ENCODE data around the gene MRPL52.
"Not testable (repeated sequence)": the region's sequence is repeated elsewhere in the genome, so short reads cannot be mapped to it uniquely, and the experiment has no call there.

The MRPL52 gene

DNA sequence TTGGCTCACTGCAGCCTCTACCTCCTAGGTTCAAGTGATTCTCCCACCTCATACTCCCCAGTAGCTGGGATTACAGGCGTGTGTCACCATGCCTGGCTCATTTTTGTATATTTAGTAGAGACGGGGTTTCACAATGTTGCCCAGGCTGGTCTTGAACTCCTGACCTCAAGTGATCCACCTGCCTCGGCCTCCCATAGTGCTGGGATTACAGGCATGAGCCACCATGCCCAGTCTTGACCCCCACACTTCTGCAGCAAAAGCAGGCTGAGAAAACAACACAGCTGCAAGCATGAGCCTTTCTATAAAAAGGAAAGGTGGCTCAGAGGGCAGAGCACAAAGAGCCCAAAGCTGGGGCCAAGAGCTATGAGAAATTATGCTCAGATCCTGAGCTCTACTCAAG is 30.7 kb downstream of the MRPL52 start:
- not testable (repeated sequence) for DNase-seq

DNA sequence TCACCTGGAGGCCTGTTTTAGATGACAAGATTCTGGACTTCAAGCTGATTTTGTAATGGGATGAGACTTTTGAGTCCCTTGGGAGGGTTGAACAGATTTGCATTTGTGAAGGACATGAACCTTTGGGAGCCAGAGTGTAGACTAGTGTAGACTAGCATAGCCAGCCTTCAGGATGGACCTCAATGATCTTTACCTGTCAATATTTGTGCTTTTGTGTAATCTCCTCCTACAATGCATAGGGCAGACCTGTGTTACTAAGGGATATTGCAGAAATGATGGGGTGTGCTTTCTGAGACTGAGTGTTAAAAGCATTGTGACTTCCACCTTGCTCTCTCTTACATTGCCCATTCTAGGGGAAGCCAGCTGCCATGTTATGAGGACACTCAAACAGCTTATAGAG is 32.0 kb downstream of the MRPL52 start:
- DNase-seq, result no peak

GRCh38 chr14:22864979-22865378 is 35.3 kb downstream of the MRPL52 start:
- DNase-seq, result no peak

DNA sequence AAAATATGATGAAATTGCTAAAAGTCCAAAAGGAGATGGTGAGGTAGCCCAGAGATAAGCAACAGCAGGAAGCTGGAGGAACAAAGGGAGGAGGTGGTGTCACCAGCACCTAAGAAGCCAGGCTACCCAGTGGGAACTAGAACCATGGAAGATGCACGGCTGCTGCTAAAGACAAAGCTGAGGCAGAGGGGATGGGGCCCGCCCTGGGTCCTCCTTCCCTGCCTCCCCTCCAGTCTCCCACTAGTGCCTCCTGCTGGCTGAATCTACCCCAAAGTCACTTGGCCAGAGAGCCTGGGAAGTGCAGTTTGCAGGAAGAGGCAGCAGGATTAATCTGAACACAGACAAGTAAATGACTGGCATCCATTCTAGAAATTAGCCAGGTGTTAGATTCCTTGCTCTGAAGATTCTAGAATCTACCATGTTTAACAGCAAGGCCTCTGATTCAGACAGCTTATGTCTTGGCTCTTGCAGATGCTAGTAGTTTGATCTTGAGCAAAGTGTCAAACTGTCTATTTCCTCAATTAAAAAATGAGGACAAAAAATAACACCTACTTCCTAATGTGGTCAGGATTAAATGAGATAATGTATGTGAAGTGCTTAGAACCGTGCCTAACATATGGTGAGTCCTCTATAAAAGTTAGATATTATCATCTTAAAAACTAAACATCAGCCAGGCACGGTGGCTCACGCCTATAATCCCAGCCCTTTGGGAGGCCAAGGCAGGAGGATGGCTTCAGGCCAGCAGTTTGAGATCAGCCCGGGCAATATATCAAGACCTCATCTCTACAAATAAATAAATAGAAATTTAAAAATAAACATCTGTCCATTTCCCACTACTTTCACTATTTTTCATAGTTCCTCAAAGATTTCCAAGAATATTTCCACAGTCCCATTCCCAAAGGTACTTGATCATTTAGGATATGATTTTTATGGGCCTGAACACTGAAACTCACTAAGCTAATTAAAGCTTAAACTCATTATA is 36.0 kb downstream of the MRPL52 start:
- DNase-seq, result no peak

DNA sequence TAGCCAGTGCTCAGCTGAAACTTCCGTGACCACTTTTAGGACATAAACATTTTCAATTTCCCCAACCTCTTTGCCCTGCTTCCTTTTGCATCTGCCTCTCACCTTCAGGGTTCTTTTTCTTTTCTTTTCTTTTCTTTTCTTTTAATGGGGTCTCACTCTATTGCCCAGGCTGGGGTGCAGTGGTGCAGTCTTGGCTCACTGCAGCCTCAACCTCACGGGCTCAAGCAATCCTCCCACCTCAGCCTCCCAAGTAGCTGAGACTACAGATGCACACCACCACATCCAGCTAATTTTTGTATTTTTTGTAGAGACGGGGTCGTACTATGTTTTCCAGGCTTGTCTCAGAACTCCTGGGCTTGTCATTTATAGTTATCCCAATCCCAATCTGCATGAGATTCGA is 37.2 kb downstream of the MRPL52 start:
- DNase-seq, result no peak

- DNase-seq, result no peak
Observed at GRCh38 chr14:22870811-22871223, 41.1 kb downstream of the MRPL52 start.

- DNase-seq, result peak; percentile 47
Observed at GRCh38 chr14:22871224-22872032, 41.7 kb downstream of the MRPL52 start, which contains the start of gene LRP10. TSS of gene LRP10 (plus strand) at chr14:22871740. CDS start at chr14:22872304, 564 bp downstream.

- DNase-seq, result peak; percentile 62
Observed at GRCh38 chr14:22872033-22872832, 42.5 kb downstream of the MRPL52 start.

DNA sequence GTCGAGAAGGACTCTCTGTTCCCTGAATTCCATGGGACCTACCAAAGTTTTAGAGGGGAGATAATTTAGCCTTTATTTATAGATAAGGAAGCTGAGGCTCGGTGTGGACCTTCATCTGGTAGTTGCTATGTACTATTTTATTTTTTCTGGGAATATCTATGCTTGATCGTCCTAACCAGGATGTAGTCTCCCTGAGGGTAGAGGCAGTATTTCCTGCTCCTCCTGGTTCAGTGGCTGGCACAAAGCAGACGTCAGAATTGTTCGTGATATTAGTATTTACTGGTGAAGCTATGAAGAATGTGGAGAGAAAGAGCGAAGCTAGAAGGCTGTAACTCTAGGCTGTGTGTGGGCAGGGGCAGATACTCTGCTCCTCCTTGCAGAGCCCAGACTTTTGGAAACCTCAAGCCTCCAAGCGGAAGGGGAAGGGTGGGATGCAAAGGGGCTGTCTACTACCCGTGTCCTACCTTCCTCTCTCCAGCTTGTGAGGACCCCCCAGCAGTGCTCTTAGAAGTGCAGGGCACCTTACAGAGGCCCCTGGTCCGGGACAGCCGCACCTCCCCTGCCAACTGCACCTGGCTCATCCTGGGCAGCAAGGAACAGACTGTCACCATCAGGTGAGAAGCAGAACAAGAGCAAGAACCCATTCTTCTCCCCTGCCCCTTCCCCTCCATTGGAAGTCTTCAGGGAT is 43.3 kb downstream of the MRPL52 start:
- DNase-seq, result no peak

DNA sequence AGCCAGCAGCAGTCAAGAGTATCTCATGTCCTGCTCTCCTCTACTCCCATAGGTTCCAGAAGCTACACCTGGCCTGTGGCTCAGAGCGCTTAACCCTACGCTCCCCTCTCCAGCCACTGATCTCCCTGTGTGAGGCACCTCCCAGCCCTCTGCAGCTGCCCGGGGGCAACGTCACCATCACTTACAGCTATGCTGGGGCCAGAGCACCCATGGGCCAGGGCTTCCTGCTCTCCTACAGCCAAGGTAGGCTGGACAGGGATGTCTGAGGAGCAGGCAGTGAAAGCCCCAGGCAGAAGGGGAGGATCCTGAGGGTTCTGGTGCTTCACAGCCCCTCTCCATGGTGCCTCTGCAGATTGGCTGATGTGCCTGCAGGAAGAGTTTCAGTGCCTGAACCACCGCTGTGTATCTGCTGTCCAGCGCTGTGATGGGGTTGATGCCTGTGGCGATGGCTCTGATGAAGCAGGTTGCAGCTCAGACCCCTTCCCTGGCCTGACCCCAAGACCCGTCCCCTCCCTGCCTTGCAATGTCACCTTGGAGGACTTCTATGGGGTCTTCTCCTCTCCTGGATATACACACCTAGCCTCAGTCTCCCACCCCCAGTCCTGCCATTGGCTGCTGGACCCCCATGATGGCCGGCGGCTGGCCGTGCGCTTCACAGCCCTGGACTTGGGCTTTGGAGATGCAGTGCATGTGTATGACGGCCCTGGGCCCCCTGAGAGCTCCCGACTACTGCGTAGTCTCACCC is 45.5 kb downstream of the MRPL52 start:
- no peak for DNase-seq

DNA sequence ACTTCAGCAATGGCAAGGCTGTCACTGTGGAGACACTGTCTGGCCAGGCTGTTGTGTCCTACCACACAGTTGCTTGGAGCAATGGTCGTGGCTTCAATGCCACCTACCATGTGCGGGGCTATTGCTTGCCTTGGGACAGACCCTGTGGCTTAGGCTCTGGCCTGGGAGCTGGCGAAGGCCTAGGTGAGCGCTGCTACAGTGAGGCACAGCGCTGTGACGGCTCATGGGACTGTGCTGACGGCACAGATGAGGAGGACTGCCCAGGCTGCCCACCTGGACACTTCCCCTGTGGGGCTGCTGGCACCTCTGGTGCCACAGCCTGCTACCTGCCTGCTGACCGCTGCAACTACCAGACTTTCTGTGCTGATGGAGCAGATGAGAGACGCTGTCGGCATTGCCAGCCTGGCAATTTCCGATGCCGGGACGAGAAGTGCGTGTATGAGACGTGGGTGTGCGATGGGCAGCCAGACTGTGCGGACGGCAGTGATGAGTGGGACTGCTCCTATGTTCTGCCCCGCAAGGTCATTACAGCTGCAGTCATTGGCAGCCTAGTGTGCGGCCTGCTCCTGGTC is 46.1 kb downstream of the MRPL52 start:
- DNase-seq, result no peak

DNA sequence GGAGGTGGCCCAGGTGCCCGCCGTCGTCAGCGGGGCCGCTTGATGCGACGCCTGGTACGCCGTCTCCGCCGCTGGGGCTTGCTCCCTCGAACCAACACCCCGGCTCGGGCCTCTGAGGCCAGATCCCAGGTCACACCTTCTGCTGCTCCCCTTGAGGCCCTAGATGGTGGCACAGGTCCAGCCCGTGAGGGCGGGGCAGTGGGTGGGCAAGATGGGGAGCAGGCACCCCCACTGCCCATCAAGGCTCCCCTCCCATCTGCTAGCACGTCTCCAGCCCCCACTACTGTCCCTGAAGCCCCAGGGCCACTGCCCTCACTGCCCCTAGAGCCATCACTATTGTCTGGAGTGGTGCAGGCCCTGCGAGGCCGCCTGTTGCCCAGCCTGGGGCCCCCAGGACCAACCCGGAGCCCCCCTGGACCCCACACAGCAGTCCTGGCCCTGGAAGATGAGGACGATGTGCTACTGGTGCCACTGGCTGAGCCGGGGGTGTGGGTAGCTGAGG is 47.4 kb downstream of the MRPL52 start:
- no peak for DNase-seq

DNA sequence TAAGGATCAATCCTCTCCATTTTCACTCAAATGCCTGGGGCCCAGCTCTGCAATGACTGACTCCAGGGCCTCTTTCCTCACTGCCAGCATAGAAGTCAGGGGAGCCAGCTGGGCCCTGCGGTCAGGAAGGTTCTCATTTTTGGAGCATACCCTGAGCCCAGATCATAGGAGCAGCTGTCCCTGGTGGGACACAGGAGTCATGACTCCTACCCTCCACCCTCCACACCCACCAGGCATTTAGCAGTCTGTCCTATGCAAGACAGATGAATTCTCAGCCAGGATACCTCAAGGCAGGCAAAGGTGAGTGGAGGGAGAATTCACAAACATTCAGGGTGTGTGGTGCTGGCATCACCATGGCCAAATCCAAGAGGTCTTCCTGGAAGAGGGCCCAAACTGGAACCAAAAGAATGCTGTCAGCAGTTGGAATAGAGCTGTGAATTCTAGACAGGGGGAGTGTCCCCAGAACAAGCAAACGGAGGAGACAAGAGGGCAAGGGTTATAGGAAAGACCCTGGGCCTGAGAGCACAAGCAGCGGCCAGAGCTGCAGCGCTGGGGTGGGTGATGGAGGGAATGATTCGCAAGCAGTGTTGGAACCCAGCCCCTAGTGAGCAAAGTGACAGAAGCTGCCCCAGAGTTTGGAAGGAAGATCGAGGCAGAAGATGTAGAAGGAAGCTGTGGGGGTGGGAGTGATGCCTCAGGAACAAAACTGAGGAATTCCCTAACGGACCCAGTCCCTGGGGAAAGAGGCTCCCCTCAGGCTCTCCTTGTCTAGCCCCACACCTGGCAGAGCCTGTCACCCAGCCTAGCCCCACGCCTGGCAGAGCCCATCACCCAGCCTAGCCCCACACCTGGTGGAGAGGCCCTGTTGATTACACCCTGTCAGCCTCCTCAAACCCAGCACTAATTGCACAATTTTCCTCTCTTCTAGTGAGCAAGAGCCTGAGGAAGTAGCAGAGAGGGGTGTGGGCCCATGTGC is 48.9 kb downstream of the MRPL52 start:
- no peak for DNase-seq

DNA sequence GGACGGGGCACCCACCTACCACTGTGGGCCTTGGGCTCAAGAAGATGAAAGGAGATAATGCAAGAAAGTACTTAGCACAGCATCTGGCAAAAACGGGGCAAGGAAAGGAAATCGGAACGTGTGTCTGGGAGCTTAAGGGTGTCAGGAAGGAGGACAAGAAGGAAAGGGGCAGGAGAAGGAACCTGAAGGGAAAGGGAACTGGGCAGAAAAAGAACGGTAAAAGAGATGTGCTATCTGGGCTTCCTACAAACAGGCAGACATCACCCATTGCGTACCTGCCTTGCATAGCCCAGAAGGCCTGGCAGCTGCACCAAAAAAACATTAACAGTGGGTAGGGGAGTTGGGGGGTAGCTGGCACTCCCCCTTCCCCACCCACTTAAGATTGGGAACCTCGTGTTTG is 52.4 kb downstream of the MRPL52 start:
- no peak for DNase-seq

GRCh38 chr14:22882529-22883172 is 53.0 kb downstream of the MRPL52 start:
- no peak for DNase-seq

GRCh38 chr14:22883173-22883976 is 53.7 kb downstream of the MRPL52 start, which contains the start of gene REM2:
TSS of gene REM2 (plus strand) at chr14:22883222. CDS start at chr14:22883288, 66 bp downstream.
- no peak for DNase-seq

- DNase-seq, result no peak
Observed at GRCh38 chr14:22884076-22884737, 54.5 kb downstream of the MRPL52 start.
